OCI-LY7 (cell line): ENCODE data around the gene PTPRF. TPM values are rescaled to one million over a fixed set of nuclear protein-coding genes. Genes with fewer than 3 reads are reported as not detected.

Source experiments
- BruUV-seq: library from RNA; stranded (reverse); fragments of 400-500 nt; replicated peaks from 2 replicates; lab custom pipeline; 2021; lab: Mats Ljungman, UMichigan
- CTCF ChIA-PET: fragments of 300-600 bp; sonication (Branson Sonifier 250); formaldehyde crosslinking; loops from one replicate; lab custom pipeline; 2022; ENCODE audit warnings: antibody characterized with exemption; ENCODE audit not compliant: unreplicated experiment; lab: Charles Lee
- POLR2A ChIA-PET: fragments of 300-600 bp; sonication (Branson Sonifier 250); formaldehyde crosslinking; loops from one replicate; lab custom pipeline; 2022; ENCODE audit warnings: antibody characterized with exemption; lab: Charles Lee
- DNase-seq: peaks from one replicate; pipeline ENCODE4 v3.0.0-alpha.2; 2015; ENCODE audit warnings: low spot score
- H2AFZ ChIP-seq: fragments of 200-600 bp; sonication (generic), shearing (Covaris generic); 2 replicates; pipeline ENCODE4 v1.6.1; 2014; ENCODE audit warnings: mild to moderate bottlenecking, antibody characterized with exemption, low read length, moderate library complexity
- H3K27ac ChIP-seq: fragments of 200-600 bp; sonication (generic); 2 replicates; pipeline ENCODE4 v1.5.1; 2014; ENCODE audit warnings: mixed run types, low read depth, mild to moderate bottlenecking, moderate library complexity, low read length, inconsistent platforms; ENCODE audit not compliant: poor library complexity, severe bottlenecking
- H3K36me3 ChIP-seq: fragments of 200-600 bp; sonication (generic); 2 replicates; pipeline ENCODE4 v1.6.1; 2014; ENCODE audit warnings: mild to moderate bottlenecking, antibody characterized with exemption, low read length, moderate library complexity, mixed read lengths; ENCODE audit not compliant: insufficient read depth
- H3K4me1 ChIP-seq: fragments of 200-600 bp; sonication (generic); 2 replicates; pipeline ENCODE4 v1.5.1; 2014; ENCODE audit warnings: mild to moderate bottlenecking, low read length; ENCODE audit not compliant: insufficient read depth, poor library complexity, severe bottlenecking
- H3K4me2 ChIP-seq: fragments of 200-600 bp; sonication (generic); 2 replicates; pipeline ENCODE4 v1.6.1; 2014; ENCODE audit warnings: mild to moderate bottlenecking, low read length
- H3K4me3 ChIP-seq: fragments of 200-600 bp; sonication (generic); 2 replicates; pipeline ENCODE4 v1.5.1; 2014; ENCODE audit warnings: mild to moderate bottlenecking, low read depth, low read length; ENCODE audit not compliant: poor library complexity, severe bottlenecking
- H3K79me2 ChIP-seq: fragments of 200-600 bp; sonication (generic); 2 replicates; pipeline ENCODE4 v1.6.1; 2016; ENCODE audit warnings: low read depth, mild to moderate bottlenecking, low read length, moderate library complexity, mixed read lengths; ENCODE audit not compliant: insufficient read depth
- H3K9me2 ChIP-seq: fragments of 200-600 bp; sonication (generic); 2 replicates; pipeline ENCODE4 v1.6.1; 2016; ENCODE audit warnings: mild to moderate bottlenecking, low read length, mixed read lengths; ENCODE audit not compliant: insufficient read depth
- H3K9me3 ChIP-seq: fragments of 200-600 bp; sonication (generic); 2 replicates; pipeline ENCODE4 v1.6.1; 2014; ENCODE audit warnings: mild to moderate bottlenecking, mixed run types, low read length, mixed read lengths
- H4K20me1 ChIP-seq: fragments of 200-600 bp; sonication (generic); 2 replicates; pipeline ENCODE4 v1.6.1; 2014; ENCODE audit warnings: mild to moderate bottlenecking, antibody characterized with exemption, low read length, moderate library complexity, mixed read lengths; ENCODE audit not compliant: insufficient read depth
- EZH2phosphoT487 ChIP-seq: fragments of 200-600 bp; sonication (generic); IDR thresholded peaks from 2 replicates; pipeline ENCODE4 v1.6.1; 2018; ENCODE audit warnings: low read depth, borderline replicate concordance, mild to moderate bottlenecking, mixed run types, antibody characterized with exemption, low read length, moderate library complexity, mixed read lengths
- intact Hi-C: fragments of 100-400 bp; cut with micrococcal nuclease; formaldehyde crosslinking; loops from one replicate; pipeline ENCODE4 v1.10.0; 2022; ENCODE audit not compliant: unreplicated experiment
- total RNA-seq, 2 experiments: library from RNA; depleted of rRNA in 1 of 2; stranded (reverse); fragments of >200 nt in 1 of 2; shearing (Covaris generic) in 1 of 2; gene quantifications; 2 replicates each; pipeline ENCODE4 v1.2.3, GENCODE V29; 2014 to 2022
- TF ChIP-seq, protein P1 (sequence below): fragments of 200-600 bp; sonication (generic); conservative IDR thresholded peaks from 2 replicates; pipeline ENCODE4 v1.5.1; 2014; ENCODE audit warnings: mild to moderate bottlenecking, antibody characterized with exemption, low read length, moderate library complexity, mixed read lengths

Gene PTPRF
- total RNA-seq, 2 experiments from 2014 or later: 0.06 to 0.48 TPM

GRCh38 chr1:43509740-43510375 is 20.8 kb upstream of the PTPRF start:
- Histone ChIP-seq H3K79me2 (no peaks in the 10 kb centered on the region), H3K27ac (no peak overlapping the region), H3K36me3 (no peaks in the 10 kb centered on the region), H3K4me3 (no peak overlapping the region), H3K4me1 (no peaks in the 10 kb centered on the region), H3K4me2 (no peak overlapping the region), H3K9me2 (no peaks in the 10 kb centered on the region), H4K20me1 (no peaks in the 10 kb centered on the region), H3K9me3 (no peaks in the 10 kb centered on the region), H2AFZ (no peak overlapping the region)
- BruUV-seq: no TSS peak
- CTCF ChIA-PET: no interaction called here
- intact Hi-C loops: no loop called here
- TF ChIP-seq, protein P1, sequence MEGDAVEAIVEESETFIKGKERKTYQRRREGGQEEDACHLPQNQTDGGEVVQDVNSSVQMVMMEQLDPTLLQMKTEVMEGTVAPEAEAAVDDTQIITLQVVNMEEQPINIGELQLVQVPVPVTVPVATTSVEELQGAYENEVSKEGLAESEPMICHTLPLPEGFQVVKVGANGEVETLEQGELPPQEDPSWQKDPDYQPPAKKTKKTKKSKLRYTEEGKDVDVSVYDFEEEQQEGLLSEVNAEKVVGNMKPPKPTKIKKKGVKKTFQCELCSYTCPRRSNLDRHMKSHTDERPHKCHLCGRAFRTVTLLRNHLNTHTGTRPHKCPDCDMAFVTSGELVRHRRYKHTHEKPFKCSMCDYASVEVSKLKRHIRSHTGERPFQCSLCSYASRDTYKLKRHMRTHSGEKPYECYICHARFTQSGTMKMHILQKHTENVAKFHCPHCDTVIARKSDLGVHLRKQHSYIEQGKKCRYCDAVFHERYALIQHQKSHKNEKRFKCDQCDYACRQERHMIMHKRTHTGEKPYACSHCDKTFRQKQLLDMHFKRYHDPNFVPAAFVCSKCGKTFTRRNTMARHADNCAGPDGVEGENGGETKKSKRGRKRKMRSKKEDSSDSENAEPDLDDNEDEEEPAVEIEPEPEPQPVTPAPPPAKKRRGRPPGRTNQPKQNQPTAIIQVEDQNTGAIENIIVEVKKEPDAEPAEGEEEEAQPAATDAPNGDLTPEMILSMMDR: no peak
- TF ChIP-seq EZH2phosphoT487: no peak
- POLR2A ChIA-PET: no interaction called here
- no peak for DNase-seq

DNA sequence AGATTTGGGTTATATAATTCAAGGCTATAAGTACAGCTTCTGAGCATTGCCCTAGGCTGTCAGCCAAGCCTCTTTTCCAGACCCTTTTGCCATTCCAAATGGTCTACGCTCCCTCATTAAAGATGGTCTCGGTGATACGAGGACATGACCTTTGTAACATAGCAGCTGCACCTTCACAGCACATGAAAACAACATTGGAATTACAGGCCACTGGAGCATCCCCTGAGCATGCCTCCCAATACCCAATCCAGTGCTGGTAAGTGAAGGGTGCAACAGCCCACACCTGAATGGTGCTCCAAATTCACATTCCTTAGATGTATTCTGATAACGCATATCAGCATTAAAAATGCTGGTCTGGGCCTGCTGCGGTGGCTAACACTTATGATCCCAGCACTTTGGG is 20.1 kb upstream of the PTPRF start:
- H2AFZ ChIP-seq: no peak overlapping the region
- H3K9me3 ChIP-seq: no peaks in the 10 kb centered on the region
- H3K79me2 ChIP-seq: no peaks in the 10 kb centered on the region
- H3K9me2 ChIP-seq: no peaks in the 10 kb centered on the region
- intact Hi-C loops: no loop called here
- DNase-seq: no peak
- no peak overlapping the region for H3K4me2 ChIP-seq
- H4K20me1 ChIP-seq: no peaks in the 10 kb centered on the region
- ChIA-PET CTCF (no interaction called here), POLR2A (no interaction called here)
- H3K4me1 ChIP-seq: no peaks in the 10 kb centered on the region
- no peak for TF ChIP-seq EZH2phosphoT487
- TF ChIP-seq, protein P1: no peak
- no TSS peak for BruUV-seq
- H3K4me3 ChIP-seq: no peak overlapping the region
- no peak overlapping the region for H3K27ac ChIP-seq
- no peaks in the 10 kb centered on the region for H3K36me3 ChIP-seq

DNA sequence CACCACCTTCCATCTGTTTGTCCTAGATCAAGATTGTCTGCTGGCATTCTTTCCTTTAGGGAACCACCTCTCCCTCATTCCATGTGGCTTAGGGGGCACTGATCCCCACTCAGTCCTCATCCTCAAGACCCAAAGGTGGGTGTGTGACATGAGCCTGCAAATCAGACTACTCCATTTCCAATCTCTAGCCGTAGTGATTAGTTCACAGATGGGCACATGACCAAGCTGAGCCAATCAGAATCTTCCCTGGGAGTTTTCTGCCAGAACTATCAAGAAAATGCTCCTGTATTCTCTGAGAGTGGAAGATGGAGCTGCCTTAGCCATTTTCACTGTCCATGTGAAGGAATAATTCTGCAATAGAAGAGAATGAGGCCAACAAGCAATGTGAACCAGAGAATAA is 19.3 kb upstream of the PTPRF start:
- no peak for DNase-seq
- Histone ChIP-seq H3K36me3 (no peaks in the 10 kb centered on the region), H3K4me1 (no peaks in the 10 kb centered on the region), H3K27ac (no peak overlapping the region), H3K79me2 (no peaks in the 10 kb centered on the region), H3K4me2 (no peak overlapping the region), H2AFZ (no peak overlapping the region), H3K4me3 (no peak overlapping the region), H3K9me3 (no peaks in the 10 kb centered on the region), H3K9me2 (no peaks in the 10 kb centered on the region), H4K20me1 (no peaks in the 10 kb centered on the region)
- no TSS peak for BruUV-seq
- ChIA-PET CTCF (no interaction called here), POLR2A (interaction anchor here (0.7 kb wide), 1 partner anchor 284 kb away, joined by 3 read pairs; no protein-coding TSS in a partner anchor)
- intact Hi-C loops: no loop called here
- TF ChIP-seq, protein P1: no peak
- no peak for TF ChIP-seq EZH2phosphoT487
